Rectal smooth muscle tissue (tissue), 1 donor: Measurements from ENCODE around the gene ARSJ.

ENCODE experiments used
- H3K27ac ChIP-seq: one replicate; pipeline ENCODE4 v1.7.0; 2013; ENCODE audit warnings: low read depth, low read length, inconsistent platforms
- H3K27me3 ChIP-seq: one replicate; pipeline ENCODE4 v1.7.0; 2013; ENCODE audit warnings: low read length; ENCODE audit not compliant: control insufficient read depth, insufficient read depth
- H3K36me3 ChIP-seq: one replicate; pipeline ENCODE4 v1.7.0; 2013; ENCODE audit warnings: low read length; ENCODE audit not compliant: control insufficient read depth, insufficient read depth
- H3K4me1 ChIP-seq: one replicate; pipeline ENCODE4 v1.7.0; 2013; ENCODE audit warnings: low read length; ENCODE audit not compliant: control insufficient read depth, insufficient read depth
- H3K4me3 ChIP-seq: one replicate; pipeline ENCODE4 v1.7.0; 2013; ENCODE audit warnings: low read length
- H3K9ac ChIP-seq: one replicate; pipeline ENCODE4 v1.7.0; 2013; ENCODE audit warnings: low read length

ARSJ gene

DNA sequence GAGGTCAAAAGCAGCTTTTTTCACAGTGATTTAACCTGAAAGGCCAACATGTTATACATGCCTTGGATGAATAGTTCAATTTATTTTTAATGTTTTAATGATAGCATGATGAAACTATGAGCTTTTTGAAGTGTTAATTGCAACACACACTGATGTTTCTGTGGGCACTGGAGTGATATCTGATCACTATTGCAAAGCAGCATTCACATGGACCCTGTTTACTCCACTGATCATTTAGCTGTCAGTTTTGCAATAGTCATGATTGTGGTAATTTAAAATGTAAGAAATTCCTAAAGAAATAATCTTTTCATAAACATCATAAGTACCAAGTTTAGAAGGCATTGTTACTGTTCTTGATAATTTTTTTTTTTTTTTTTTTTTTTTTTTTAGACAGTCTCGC is 74.1 kb downstream of the ARSJ start:
- no peak overlapping the region for H3K27ac ChIP-seq
- peaks cover 6% of the 10 kb centered on the region for H3K36me3 ChIP-seq
- no peak overlapping the region for H3K9ac ChIP-seq
- no peaks in the 10 kb centered on the region for H3K27me3 ChIP-seq
- no peak overlapping the region for H3K4me3 ChIP-seq
- H3K4me1 ChIP-seq = no peaks in the 10 kb centered on the region

DNA sequence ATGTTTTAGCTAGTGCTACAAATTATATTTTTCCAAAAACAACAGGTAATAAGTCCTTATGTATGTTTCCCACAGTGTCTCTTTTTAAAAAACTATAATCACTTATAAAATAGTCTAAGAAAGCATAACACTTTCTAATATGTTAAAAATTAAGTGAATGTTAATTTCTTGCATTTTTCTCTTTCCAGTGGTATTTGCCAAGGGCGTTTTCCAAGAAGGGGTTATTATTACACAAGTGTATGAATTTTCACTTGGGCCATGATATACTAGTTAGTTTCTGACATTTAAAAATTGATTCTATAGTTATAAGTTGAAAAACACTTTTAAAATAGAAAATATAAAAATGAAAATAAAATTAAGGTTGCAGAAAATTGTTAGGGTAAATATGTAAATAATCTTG is 74.6 kb downstream of the ARSJ start:
- H3K27me3 ChIP-seq = no peaks in the 10 kb centered on the region
- no peak overlapping the region for H3K9ac ChIP-seq
- H3K4me3 ChIP-seq = no peak overlapping the region
- peaks cover 6% of the 10 kb centered on the region for H3K36me3 ChIP-seq
- H3K27ac ChIP-seq = no peak overlapping the region
- no peaks in the 10 kb centered on the region for H3K4me1 ChIP-seq

DNA sequence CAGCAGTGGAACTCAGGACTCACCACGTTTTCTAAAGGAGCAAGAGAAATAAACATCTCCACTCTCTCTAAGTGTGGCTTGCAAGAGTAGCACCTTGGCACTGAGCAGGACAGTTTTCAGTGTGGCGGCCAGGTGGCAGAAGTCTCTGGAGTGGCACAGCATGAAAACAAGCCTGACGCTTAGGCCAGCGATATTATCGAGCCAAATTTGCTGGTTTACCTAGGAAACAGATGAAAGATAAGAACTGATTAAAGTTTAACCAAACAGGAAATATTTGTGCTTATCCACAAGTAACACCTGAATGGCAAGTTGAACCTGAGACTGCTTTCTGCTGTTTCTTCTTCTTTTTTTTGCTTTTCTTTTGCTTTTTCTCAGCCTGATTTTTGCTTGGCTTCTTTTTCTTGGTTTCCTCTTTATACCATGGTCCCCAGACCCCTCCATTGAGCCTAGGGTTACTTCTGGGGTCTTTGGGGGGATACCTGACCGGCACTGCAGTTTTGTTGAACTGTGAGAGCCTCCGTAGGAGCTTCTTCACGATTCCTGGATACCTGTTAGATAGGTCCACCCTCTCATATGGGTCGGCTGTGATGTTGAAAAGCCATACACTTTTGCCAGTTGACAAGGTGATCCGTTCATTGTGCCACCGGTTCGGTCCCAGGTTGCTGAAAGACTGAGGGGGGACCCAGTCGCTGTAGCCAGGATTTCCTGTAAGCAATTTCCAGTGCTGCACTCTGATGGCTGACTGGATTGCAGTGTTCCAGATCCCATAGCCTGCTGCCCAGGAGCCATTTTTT is 77.3 kb downstream of the ARSJ start:
- Histone ChIP-seq H3K27ac (no peak overlapping the region), H3K9ac (no peak overlapping the region), H3K4me1 (no peaks in the 10 kb centered on the region), H3K36me3 (peaks cover 6% of the 10 kb centered on the region), H3K27me3 (no peaks in the 10 kb centered on the region), H3K4me3 (no peak overlapping the region)

GRCh38 chr4:113899271-113900070 is 80.0 kb downstream of the ARSJ start:
- H3K27me3 ChIP-seq = no peaks in the 10 kb centered on the region
- peaks cover 6% of the 10 kb centered on the region for H3K36me3 ChIP-seq
- no peak overlapping the region for H3K27ac ChIP-seq
- no peak overlapping the region for H3K4me3 ChIP-seq
- H3K4me1 ChIP-seq = no peaks in the 10 kb centered on the region
- H3K9ac ChIP-seq = no peak overlapping the region

GRCh38 chr4:113893546-113893945 is 85.9 kb downstream of the ARSJ start:
- Histone ChIP-seq H3K27ac (no peak overlapping the region), H3K4me1 (no peaks in the 10 kb centered on the region), H3K27me3 (no peaks in the 10 kb centered on the region), H3K4me3 (no peak overlapping the region), H3K36me3 (no peaks in the 10 kb centered on the region), H3K9ac (no peak overlapping the region)

DNA sequence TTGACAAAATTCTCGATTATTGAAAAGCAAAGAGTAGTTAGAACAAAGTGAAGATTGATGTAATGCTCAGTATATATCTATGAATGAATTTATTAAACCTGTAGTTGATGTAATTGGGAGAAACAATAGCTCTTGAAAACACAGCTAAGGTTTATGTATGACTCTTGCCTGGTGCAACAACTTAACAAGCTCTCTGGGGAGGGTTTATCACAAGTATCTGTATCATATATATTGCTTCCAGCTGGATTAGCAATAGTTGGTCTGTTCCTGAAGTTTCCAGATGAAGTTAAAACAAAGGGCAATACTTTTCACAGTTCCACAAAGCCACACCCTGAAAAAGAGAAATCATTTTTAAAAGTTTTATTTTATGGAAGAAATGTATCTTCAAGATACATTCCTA is 91.4 kb downstream of the ARSJ start:
- H3K4me3 ChIP-seq = no peak overlapping the region
- no peaks in the 10 kb centered on the region for H3K36me3 ChIP-seq
- H3K27ac ChIP-seq = no peak overlapping the region
- no peaks in the 10 kb centered on the region for H3K4me1 ChIP-seq
- H3K9ac ChIP-seq = no peak overlapping the region
- H3K27me3 ChIP-seq = no peaks in the 10 kb centered on the region

GRCh38 chr4:113885291-113885690 is 94.2 kb downstream of the ARSJ start:
- H3K4me3 ChIP-seq = no peak overlapping the region
- no peak overlapping the region for H3K27ac ChIP-seq
- no peaks in the 10 kb centered on the region for H3K4me1 ChIP-seq
- no peak overlapping the region for H3K9ac ChIP-seq
- no peaks in the 10 kb centered on the region for H3K36me3 ChIP-seq
- no peaks in the 10 kb centered on the region for H3K27me3 ChIP-seq

DNA sequence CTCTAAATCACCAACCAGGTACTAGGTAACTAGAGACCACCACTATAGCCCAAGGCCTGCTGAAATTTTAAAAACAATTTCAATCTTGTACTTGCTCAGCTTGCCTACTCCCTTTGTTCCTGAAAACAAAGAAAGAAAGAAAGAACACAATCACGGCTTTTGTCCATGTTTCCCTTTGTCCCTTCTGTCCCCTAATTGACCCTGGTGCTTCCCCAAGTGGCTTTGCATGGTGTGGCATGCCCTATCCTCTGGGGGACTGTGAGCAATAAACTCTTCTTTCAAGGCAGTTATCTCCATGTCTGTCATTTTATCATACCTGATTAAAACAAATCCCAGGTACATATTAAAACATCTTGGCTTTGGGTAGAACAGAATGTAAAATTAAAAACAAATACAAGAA is 94.8 kb downstream of the ARSJ start:
- Histone ChIP-seq H3K36me3 (no peaks in the 10 kb centered on the region), H3K27ac (no peak overlapping the region), H3K4me1 (no peaks in the 10 kb centered on the region), H3K27me3 (no peaks in the 10 kb centered on the region), H3K9ac (no peak overlapping the region), H3K4me3 (no peak overlapping the region)

DNA sequence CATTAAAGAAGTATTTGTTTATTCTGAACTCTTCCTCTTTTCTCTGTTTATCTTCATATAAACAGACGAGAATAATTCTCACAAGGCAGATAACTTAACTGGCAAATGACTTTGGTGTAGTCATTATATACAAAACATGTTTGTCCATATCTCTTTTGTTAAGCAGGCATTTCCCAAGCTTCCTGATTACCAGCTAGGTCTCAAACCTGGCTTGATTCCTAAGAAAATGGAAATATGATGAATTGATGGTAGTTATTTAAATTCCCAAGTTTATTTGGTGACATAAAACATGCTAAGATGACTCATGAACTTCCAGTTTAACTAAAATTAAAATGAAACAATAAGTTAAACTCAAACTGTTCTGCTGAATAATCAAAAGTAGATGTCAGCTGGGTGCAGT is 96.8 kb downstream of the ARSJ start:
- H3K27me3 ChIP-seq = no peaks in the 10 kb centered on the region
- no peaks in the 10 kb centered on the region for H3K36me3 ChIP-seq
- no peak overlapping the region for H3K9ac ChIP-seq
- H3K4me3 ChIP-seq = no peak overlapping the region
- no peaks in the 10 kb centered on the region for H3K4me1 ChIP-seq
- no peak overlapping the region for H3K27ac ChIP-seq

DNA sequence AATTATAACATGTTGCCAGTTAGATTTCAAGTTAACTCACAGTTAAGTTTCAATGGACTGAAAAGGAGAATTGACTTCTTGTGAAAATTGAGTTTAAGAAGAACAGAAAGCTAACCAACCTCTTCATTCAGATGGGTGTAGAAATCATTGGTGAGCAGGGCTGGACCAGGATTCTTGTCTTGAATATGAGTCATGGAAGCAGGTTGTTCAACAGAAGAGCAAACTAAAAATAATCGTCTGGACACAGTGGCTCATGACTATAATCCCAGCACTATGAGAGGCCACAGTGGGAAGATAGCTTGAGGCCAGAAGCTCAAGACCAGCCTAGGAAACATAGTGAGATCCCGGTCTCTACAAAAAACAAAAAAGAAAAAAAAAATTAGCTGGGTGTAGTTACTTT is 98.2 kb downstream of the ARSJ start:
- no peaks in the 10 kb centered on the region for H3K4me1 ChIP-seq
- H3K27ac ChIP-seq = no peak overlapping the region

DNA sequence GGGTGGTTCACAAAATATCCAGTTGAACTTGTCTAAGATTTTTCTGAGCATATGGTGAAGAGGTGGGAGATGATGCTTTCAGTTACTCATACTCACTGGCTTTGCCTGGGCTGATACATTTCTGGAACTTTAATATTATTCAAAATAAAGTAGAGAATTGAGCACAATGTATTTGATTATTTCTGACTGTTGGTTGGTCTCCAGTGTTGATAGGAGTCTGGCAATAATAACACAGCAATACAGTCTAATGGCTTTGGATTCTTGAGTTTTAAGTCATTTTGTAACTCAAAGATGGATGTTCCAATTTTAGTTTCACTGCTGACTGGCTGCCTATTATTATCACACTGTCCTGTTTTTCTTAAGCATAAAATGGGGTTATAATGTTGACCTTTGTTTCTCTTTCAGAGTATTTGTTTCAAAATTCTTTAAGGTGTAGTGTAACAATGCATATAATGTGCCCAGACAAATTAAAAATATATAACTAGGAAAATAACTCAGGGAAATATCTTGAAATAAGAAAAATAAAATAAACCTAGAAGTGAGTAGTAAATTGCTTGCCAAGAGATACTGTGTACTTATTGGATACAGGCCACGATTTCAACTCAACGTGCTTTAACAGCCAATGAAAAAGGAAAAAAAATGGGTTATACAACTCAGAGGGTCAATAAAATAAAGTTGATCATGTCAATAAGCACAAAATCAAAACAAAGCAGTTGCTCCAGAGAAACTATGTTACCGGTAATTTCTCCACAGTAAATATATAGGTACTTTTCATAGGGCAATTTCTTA is 99.0 kb downstream of the ARSJ start:
- Histone ChIP-seq H3K4me3 (no peak overlapping the region), H3K27me3 (no peaks in the 10 kb centered on the region), H3K36me3 (no peaks in the 10 kb centered on the region), H3K27ac (no peak overlapping the region), H3K4me1 (no peaks in the 10 kb centered on the region), H3K9ac (no peak overlapping the region)

More for the DNA sequence above, 98.2 kb downstream of the ARSJ start:
- no peak overlapping the region for H3K9ac ChIP-seq
- no peaks in the 10 kb centered on the region for H3K27me3 ChIP-seq
- no peak overlapping the region for H3K4me3 ChIP-seq
- H3K36me3 ChIP-seq = no peaks in the 10 kb centered on the region

DNA sequence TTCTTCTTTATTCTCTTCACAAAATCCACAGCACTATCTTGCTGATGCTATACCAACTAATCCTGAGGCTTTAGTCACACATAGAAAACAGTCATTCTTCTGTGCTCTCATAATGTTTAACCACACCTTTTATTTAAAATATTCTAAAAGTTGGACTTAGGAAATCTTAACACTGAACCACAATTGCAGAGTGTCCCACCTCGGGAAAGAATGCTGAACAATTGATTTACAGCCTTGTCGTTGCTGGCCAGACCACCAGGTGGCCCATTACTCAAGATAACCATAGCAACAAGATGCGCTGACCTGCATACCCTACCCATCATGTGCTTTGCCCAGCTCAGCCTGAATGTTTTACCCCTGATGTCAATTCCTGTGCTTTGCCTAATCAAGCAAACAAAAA is 100.8 kb downstream of the ARSJ start:
- no peak overlapping the region for H3K9ac ChIP-seq
- no peak overlapping the region for H3K27ac ChIP-seq
- no peaks in the 10 kb centered on the region for H3K36me3 ChIP-seq
- H3K4me1 ChIP-seq = no peaks in the 10 kb centered on the region
- no peak overlapping the region for H3K4me3 ChIP-seq
- H3K27me3 ChIP-seq = no peaks in the 10 kb centered on the region
